HG03064 (cell line): Measurements from ENCODE around the gene RELN.

ENCODE experiments used
- ATAC-seq: cut with Tn5 transposase; IDR thresholded peaks from one replicate; pipeline ENCODE4 v1.9.1; 2021; ENCODE audit warnings: low read depth; ENCODE audit not compliant: unreplicated experiment

The RELN gene

GRCh38 chr7:103656221-103656620 lies 333.2 kb downstream of the RELN start:
- no peak for ATAC-seq

DNA sequence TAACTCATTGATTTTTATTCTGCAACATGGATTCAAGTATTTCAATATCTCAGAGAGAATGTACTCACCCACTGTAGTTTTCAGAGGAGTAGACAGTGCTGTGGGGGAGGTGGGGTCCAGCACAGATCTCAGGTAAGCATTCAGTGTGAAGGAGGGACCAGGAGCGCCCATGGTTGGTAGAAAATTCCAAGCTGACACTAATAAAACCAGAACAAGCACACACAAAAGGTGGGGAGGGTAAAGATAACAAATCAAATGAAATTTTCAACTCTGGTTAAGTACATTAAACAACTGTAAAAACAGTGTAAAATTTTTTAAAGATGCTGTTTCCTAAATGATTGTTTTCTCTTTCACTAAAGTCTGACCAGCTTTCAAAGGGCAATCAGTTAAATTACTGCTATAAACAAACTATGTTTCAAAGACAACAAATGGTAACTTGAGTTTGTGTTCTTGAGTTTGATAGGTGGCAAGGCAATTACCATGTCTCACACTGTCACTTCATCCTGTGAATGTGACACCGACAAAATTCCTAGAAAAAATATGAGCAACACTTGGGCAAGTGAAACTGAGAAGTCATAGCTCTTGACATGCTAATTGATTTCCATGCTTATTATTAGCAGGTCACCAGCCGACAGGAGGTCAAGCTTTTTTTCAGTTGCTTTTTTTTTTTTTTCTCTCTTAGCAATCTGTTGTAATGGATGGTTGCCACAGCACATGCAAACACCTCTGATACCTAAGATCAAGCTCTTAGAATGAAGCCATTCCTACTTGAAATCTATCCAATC lies 337.7 kb downstream of the RELN start:
- no peak for ATAC-seq

DNA sequence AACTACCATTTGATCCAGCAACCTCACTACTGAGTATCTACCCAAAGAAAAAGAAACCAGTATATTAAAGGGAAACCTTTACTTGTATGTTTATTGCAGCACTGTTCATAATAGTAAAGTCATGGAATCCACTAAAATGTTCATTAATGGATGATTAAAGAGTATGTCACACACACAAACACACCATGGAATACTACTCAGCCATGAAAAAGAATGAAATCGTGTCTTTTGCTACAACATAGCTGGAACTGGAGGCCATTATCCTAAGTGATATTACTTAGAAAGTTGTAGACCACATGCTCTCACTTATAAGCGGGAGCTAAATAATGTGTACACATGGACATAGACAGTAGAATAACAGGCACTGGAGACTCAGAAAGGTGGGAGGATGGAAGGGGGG lies 340.4 kb downstream of the RELN start:
- no peak for ATAC-seq

DNA sequence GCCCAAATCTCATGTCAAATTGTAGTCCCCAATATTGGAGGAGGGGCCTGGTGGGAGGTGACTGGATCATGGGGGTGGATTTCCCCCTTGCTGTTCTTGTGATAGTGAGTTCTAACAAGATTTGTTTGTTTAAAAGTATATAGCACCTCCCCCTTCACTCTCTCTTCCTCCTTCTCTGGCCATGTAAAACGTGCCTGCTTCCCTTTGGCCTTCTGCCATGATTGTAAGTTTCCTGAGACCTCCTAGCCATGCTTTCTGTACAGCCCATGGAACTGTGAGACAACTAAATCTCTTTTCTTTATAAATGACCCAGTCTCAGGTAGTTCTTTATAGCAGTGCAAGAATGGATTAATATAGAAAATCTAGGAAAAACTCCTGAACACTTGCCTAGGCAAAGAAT lies 341.3 kb downstream of the RELN start:
- ATAC-seq, result no peak

- no peak for ATAC-seq
These were observed 345.1 kb downstream of the RELN start for GRCh38 chr7:103644319-103644718.

GRCh38 chr7:103640031-103640779 lies 349.3 kb downstream of the RELN start:
- ATAC-seq, result no peak

- ATAC-seq, result no peak
These were observed 351.7 kb downstream of the RELN start for GRCh38 chr7:103637726-103638125.

GRCh38 chr7:103637094-103637493 lies 352.4 kb downstream of the RELN start:
- ATAC-seq, result no peak

GRCh38 chr7:103636153-103636552 lies 353.3 kb downstream of the RELN start:
- no peak for ATAC-seq

DNA sequence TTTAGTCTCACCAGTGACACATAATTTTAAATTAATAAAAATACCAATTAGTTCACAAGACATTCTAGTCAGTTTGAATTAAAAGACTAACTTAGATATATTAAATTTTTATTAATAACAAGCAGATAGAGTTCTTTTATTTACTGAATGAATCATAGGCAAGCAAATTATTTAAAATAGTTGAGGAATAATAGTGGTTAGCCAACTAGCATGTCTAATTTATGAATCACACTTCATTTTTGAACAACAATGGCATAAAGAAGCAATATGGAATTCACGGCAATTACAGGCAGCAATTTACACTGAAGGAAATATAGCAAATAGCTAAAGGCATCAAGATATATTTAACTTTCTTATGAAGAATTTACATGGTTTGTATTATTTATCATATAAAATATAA lies 356.5 kb downstream of the RELN start:
- no peak for ATAC-seq

DNA sequence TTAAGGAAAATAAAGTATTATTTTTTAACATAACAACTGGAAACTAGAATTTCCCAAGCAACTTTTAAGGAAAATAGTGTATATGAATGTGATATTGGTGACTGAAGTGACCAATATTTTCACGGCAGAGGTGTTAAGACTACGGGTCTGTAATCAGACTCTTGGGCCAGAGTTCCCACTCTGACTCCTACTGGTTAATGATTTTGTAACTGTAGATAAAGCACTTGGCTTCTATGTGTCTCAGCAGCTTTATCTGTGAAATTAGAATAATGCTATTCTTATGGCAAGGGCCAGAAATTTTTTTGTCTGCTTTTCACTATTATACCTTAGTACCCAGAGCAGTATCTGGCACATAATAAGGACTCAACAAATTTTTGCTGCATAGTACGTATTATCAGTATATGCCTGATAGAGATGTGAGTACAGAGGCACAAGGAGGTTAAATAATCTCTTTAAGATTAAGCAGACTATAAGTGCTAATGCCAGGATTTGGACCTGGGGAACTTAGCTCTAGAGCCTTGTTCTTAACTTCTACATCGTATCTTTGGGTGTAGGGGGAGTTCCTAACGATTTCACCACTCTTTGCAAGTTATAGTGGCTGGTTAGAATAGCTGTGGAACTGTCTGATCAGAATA lies 357.3 kb downstream of the RELN start:
- no peak for ATAC-seq

DNA sequence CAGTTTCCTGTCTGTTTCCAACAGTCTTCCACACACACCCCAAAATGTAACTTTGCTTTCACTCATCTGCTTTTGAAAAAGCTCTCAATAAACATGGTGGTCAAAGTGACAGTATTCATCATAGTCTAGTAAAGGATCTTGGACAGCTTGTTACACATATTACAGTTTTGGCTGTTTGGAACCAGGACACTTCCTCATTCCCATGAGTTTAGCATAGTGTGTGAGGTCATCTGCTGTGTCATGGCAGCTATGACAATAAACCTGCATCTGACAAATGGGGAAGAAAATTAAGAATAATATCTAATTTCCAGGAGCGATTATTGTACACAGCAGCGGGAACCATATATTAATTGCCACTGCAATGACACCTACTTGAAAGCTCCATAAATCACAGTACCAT lies 359.1 kb downstream of the RELN start:
- no peak for ATAC-seq

GRCh38 chr7:103628742-103629141 lies 360.7 kb downstream of the RELN start:
- ATAC-seq, result no peak

GRCh38 chr7:103626776-103627175 lies 362.7 kb downstream of the RELN start:
- ATAC-seq, result no peak

GRCh38 chr7:103622274-103622673 lies 367.2 kb downstream of the RELN start:
- no peak for ATAC-seq

- ATAC-seq, result no peak
These were observed 375.5 kb downstream of the RELN start for GRCh38 chr7:103613655-103614642.

- no peak for ATAC-seq
These were observed 379.7 kb downstream of the RELN start for GRCh38 chr7:103609778-103610177.

DNA sequence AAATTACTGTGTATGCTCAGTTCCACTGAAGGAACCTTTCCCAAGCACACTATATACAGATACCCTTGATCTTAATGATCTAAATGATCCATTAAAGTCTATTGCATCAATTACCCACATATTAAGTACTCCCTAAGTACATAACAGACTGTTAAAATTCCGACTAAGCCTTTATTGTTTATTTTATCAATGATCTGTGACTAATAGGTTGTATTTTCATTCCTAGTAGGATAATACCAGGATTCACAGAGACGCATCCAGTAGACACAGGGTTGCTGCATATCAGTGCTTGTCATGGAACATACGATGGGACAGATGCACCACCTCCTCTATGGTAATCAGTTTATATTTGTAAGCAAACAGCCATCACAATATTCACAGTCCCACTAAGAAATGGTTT lies 383.8 kb downstream of the RELN start:
- no peak for ATAC-seq

DNA sequence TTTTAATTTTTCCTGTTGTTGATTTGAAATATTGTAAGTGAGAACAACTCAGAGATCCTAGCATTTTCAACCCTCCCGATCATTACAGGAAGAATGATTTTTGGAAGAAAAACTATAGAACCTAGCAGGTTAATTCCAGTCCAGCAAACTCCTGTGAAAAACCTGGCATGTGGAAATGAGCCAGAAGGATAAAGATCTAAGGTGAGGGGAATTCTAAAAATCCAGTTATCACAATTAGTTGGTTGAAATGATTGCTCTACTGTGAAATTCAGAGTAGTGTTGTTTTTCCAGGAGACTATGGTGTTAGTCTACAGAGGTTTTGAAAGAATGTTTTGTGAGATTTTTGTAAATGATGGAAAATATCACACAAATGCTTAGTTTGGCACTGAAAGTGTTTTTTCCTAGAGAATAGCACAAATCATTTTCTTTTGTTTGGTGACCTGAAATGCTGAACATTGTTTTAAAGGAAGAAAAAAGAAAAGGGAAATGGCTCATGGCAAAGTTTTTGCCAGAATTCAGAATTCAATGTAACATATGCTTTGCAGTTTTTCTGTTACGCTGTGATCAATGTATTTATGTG lies 391.0 kb downstream of the RELN start:
- no peak for ATAC-seq

GRCh38 chr7:103597606-103598005 lies 391.9 kb downstream of the RELN start:
- ATAC-seq, result no peak
